Erythroblast (primary cell): ENCODE data around the gene TUBA4A.

Experiments used
- GATA1 ChIP-seq: IDR thresholded peaks from 2 replicates; pipeline ENCODE4 v1.6.1; 2011; ENCODE audit warnings: low read depth, mild to moderate bottlenecking, control low read depth, low read length, moderate library complexity
- POLR2A ChIP-seq: IDR thresholded peaks from 2 replicates; pipeline ENCODE4 v1.6.1; 2011; ENCODE audit warnings: mild to moderate bottlenecking, low read length

GRCh38 chr2:219252084-219252483 lies 1.6 kb downstream of the TUBA4A start:
- TF ChIP-seq POLR2A (no peak), GATA1 (no peak)
